ENCODE results near the gene C3orf20. TPM values are rescaled to one million over a fixed set of nuclear protein-coding genes. Genes with fewer than 3 reads are reported as not detected.

C3orf20 gene
- total RNA-seq, 4 donors from 2014 or later: 0.11 to 0.46 TPM; not detected in 2

DNA sequence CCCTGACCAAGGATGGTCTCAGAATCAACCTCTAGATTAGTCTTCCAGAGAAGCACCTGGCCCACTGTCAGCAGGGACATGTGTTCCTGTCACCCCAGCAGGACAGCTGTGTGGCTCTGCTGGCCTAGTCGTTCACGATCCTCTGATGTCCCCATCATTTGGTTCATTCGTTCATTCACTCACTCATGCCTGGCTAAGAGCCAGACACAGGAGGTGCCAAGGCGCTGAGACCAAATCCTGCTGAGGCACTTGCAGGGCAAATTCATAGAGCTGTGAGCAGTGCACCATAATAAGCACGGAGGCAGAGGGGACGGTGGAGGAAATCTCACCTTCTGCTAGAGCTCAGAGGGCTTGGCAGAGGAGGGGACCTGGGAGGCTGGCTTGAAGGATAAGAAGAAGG, 93.9 kb downstream of the C3orf20 start:
- H3K9me3 ChIP-seq: no peaks in the 10 kb centered on the region
- intact Hi-C loops (cut with DNase I; ENCODE audit: low total_unique reads): no loop called here
- in situ Hi-C loops (cut with MboI; ENCODE audit: low sequenced_read_pairs in 4 of 4): no loop called here
- no peak overlapping the region for H3K4me3 ChIP-seq
- no peaks in the 10 kb centered on the region for H3K27me3 ChIP-seq
- no peaks in the 10 kb centered on the region for H3K4me1 ChIP-seq
- no peaks in the 10 kb centered on the region for H3K36me3 ChIP-seq
- no peak overlapping the region for H3K27ac ChIP-seq
- TF ChIP-seq POLR2A (IDR thresholded peaks at IDR 0.05): no peak
- TF ChIP-seq, protein P1, sequence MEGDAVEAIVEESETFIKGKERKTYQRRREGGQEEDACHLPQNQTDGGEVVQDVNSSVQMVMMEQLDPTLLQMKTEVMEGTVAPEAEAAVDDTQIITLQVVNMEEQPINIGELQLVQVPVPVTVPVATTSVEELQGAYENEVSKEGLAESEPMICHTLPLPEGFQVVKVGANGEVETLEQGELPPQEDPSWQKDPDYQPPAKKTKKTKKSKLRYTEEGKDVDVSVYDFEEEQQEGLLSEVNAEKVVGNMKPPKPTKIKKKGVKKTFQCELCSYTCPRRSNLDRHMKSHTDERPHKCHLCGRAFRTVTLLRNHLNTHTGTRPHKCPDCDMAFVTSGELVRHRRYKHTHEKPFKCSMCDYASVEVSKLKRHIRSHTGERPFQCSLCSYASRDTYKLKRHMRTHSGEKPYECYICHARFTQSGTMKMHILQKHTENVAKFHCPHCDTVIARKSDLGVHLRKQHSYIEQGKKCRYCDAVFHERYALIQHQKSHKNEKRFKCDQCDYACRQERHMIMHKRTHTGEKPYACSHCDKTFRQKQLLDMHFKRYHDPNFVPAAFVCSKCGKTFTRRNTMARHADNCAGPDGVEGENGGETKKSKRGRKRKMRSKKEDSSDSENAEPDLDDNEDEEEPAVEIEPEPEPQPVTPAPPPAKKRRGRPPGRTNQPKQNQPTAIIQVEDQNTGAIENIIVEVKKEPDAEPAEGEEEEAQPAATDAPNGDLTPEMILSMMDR (IDR thresholded peaks at IDR 0.05 in 4 of 5, conservative IDR thresholded peaks at IDR 0.05 in 1 of 5): no peak
- ATAC-seq (no peak), DNase-seq (no peak)

DNA sequence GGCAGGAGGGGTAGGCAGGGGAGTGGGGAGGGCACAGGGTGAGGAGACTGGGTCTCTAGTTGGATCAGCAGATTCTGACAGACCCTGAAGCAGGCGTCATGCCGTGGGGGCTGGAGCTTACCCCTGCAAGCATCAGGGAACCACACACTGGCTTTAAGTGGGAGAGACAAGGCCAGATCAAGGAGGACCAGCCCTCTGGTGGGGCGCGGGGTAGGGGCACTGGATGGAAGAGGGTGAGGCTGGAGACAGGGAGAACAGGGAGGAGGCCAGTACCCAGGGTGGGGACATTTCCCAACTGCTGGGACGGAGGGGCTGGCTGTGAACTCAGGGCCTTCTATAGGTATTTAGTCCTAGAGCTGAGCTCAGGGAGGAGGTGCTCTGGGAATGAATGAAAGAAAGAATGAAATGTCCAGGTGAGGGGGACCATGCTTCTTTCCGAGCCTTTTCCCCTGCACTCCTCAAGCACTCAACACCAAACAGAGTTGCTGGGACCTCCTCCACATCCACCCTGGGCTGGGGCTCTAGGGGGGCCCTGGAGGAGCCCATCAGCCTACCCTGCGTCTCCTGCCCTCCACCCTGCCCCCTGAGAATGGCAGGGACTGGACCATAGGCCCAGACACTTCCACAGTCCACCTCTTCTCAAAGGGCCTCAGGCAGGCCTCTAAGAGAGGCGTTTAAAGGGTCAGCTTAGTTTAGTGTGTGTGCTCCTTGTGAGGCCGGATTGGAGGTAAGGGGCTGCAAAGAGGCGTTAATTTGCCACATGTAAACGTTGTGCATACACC, 94.8 kb downstream of the C3orf20 start:
- intact Hi-C loops (cut with DNase I; ENCODE audit: low total_unique reads) (no loop called here), in situ Hi-C loops (cut with MboI; ENCODE audit: low sequenced_read_pairs in 4 of 4) (no loop called here)
- no peak for DNase-seq
- Histone ChIP-seq H3K4me3 (no peak overlapping the region), H3K9me3 (no peaks in the 10 kb centered on the region), H3K36me3 (no peaks in the 10 kb centered on the region), H3K27ac (no peak overlapping the region), H3K4me1 (no peaks in the 10 kb centered on the region), H3K27me3 (no peaks in the 10 kb centered on the region)
- no peak for TF ChIP-seq POLR2A (IDR thresholded peaks at IDR 0.05)
- TF ChIP-seq, protein P1 (IDR thresholded peaks at IDR 0.05 in 4 of 5, conservative IDR thresholded peaks at IDR 0.05 in 1 of 5): no peak
- no peak for ATAC-seq

DNA sequence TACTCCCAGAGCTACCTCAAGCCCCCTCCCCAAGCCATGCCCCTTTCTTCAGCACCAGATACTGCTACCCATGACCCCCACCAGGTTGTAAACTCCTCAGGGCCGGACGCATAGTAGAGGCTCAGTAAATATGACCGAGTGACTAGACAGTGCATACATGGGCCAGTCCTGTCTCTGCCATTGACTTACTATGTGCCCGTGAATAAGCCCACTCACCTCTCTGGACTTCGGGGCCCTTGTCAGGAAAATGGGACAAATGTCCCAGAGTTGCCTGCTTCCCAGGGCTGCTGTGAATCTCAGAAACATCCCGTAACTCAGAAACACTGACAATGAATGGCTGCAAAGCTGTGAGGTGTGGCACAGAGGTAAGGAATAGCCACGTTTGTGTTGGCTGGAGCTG, 95.7 kb downstream of the C3orf20 start:
- H3K9me3 ChIP-seq: no peaks in the 10 kb centered on the region
- in situ Hi-C loops (cut with MboI; ENCODE audit: low sequenced_read_pairs in 4 of 4): no loop called here
- intact Hi-C loops (cut with DNase I; ENCODE audit: low total_unique reads): no loop called here
- no peaks in the 10 kb centered on the region for H3K4me1 ChIP-seq
- no peak for ATAC-seq
- no peaks in the 10 kb centered on the region for H3K36me3 ChIP-seq
- no peak overlapping the region for H3K4me3 ChIP-seq
- DNase-seq: no peak
- TF ChIP-seq, protein P1 (IDR thresholded peaks at IDR 0.05 in 4 of 5, conservative IDR thresholded peaks at IDR 0.05 in 1 of 5): no peak
- no peak for TF ChIP-seq POLR2A (IDR thresholded peaks at IDR 0.05)
- H3K27me3 ChIP-seq: no peaks in the 10 kb centered on the region
- H3K27ac ChIP-seq: no peak overlapping the region

DNA sequence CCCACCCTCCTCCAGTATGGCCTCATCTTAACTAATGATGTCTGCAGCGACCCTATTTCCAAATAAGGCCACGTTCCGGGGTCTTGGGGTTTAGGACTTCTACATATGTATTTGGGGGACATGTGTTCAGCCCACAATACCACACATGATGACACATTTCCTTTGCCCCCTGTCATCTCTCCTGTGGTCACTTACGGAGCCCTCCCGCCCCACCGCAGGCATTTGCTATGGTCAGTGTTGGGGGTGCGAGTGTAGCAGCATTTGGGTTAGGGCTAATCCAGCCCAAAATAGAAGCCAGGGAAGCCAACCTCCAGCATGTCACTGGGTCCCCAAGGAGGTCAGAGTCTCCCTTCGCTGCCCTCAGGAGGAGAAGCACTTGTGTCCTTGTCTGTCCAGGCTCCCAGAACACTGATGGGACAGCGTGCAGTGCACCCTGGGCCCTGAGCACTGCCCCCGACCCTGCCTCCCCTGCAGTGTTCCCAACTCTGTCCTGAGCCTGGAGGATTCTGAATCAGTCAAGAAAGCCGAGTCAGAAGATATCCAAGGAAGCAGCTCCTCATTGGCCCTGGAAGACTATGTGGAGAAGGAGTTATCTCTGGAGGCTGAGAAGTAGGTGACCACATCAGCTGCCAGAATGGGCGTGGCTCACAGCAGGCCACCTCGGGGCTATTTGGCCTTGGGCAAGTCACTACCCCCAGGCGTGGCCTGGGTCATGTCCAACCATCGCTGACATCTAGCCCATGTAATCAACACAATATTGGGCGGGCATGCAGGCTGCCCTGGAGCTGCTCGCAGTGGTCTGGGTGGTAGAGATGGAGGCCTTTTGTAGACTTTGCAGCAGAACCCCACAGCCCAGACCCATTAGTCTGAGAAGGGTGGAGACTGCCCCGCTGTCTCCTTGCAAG, 96.9 kb downstream of the C3orf20 start:
- no peak for DNase-seq
- intact Hi-C loops (cut with DNase I; ENCODE audit: low total_unique reads) (no loop called here), in situ Hi-C loops (cut with MboI; ENCODE audit: low sequenced_read_pairs in 4 of 4) (no loop called here)
- no peaks in the 10 kb centered on the region for H3K4me1 ChIP-seq
- no peak for ATAC-seq
- TF ChIP-seq, protein P1 (IDR thresholded peaks at IDR 0.05 in 4 of 5, conservative IDR thresholded peaks at IDR 0.05 in 1 of 5): no peak
- no peak for TF ChIP-seq POLR2A (IDR thresholded peaks at IDR 0.05)
- no peak overlapping the region for H3K4me3 ChIP-seq
- H3K27ac ChIP-seq: no peak overlapping the region
- H3K9me3 ChIP-seq: no peaks in the 10 kb centered on the region
- no peaks in the 10 kb centered on the region for H3K36me3 ChIP-seq
- H3K27me3 ChIP-seq: no peaks in the 10 kb centered on the region

Measured in gastrocnemius medialis (tissue), 4 donors.